ENCODE measurements around the gene PKDREJ.

GRCh38 chr22:46240073-46240472 is 23.1 kb downstream of the PKDREJ start:
- TF ChIP-seq SUZ12 (IDR thresholded peaks at IDR 0.05; ENCODE audit: extremely low read depth, insufficient read depth, insufficient read length) (no peak), YY1 (IDR thresholded peaks at IDR 0.05; ENCODE audit: insufficient read depth, insufficient read length) (no peak)
